Measurements from ENCODE around the gene COA1. TPM values are rescaled to one million over a fixed set of nuclear protein-coding genes. Genes with fewer than 3 reads are reported as not detected.

The COA1 gene
- total and polyA plus RNA-seq, 9 of the 15 experiments (the other 6 are each of a cell fraction or from before 2014, with no cell fraction given) = 98.9 to 463 (median 181) TPM

DNA sequence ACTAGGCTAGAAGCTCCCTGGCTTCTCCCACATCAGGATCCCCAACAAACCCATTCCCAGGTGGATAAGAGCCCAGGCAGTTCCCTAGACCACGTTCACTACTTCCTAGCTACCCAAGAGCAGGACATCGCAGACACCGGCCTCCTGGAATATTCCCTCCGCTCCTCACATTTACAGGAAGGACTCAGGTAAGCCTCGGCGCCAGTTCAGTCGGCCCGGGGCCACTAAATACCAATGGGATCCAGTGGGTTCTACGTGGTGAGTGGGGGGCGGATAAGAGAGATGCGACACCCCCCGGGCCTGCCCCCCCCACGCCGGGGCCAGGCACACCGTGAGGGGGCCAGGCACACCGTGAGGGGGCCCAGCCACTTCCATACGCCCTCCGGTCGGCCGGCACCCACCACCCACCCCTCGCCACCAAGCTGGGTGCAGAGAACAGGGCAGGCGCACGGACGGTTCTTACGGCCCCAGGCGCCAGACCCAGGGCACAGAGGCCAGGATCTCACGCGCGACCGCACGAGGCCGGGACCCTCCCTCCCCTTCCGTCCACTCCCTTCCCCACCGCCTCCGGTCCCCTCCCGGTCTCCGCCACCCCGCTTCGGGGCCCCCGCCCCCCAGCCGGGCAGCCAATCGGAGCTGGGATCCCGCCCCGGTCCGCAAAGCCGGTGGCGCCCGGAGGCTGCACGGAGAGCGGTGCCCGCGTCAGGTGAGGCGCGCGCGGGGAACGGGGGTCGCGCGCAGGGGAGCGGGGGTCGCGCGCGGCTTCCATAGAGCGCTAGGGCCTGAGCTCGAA lies 28.9 kb upstream of the COA1 start, which contains the start of gene BLVRA (continued):
- TF ChIP-seq CHD2 (IDR thresholded peaks at IDR 0.05; ENCODE audit: low read depth, low read length) (no peak), CCNT2 (IDR thresholded peaks at IDR 0.05; ENCODE audit: borderline replicate concordance, extremely low read depth, insufficient read length, low read depth, low read length) (peak; percentile 19), POLR3G (IDR thresholded peaks at IDR 0.05; ENCODE audit: extremely low read depth, insufficient read length, insufficient replicate concordance) (no peak), TFAP4 (CRISPR knock-in tag; IDR thresholded peaks at IDR 0.05; ENCODE audit: borderline replicate concordance) (peak; percentile 8; the same call in 1 of the 2 replicates), ZBTB40 (IDR thresholded peaks at IDR 0.05) (0 out of 2 replicates have a peak, but pooled peaks have one; percentile 30), ZBTB40 (CRISPR knock-in tag; IDR thresholded peaks at IDR 0.05) (no peak), XRCC3 (IDR thresholded peaks at IDR 0.05) (no peak), VEZF1 (CRISPR knock-in tag; IDR thresholded peaks at IDR 0.05) (peak; percentile 89), NONO (IDR thresholded peaks at IDR 0.05; ENCODE audit: low read depth in 2 of 2, low read length in 1 of 2) (peak in 1 of 2 experiments; percentile 25; a peak in 1 of 4 replicates), NRF1 (conservative IDR thresholded peaks at IDR 0.05 in 1 of 2, IDR thresholded peaks at IDR 0.05 in 1 of 2) (no peak; a peak in 1 of 4 replicates), PKNOX1 (IDR thresholded peaks at IDR 0.05) (no peak), ZBTB12 (CRISPR knock-in tag; IDR thresholded peaks at IDR 0.05) (no peak)
